ENCODE results near the gene HLA-DQA2.
A peak's percentile ranks its signal among the peaks of the same experiment; 100 is the strongest.
"Not testable (repeated sequence)": the region's sequence is repeated elsewhere in the genome, so short reads cannot be mapped to it uniquely, and the experiment has no call there.

HLA-DQA2 gene

GRCh38 chr6:32741031-32741960, at the start of gene HLA-DQA2:
TSS of gene HLA-DQA2 (plus strand) at chr6:32741391. CDS start at chr6:32741444, 53 bp downstream.
- no peak for DNase-seq (ENCODE audit: low read depth)

- DNase-seq (ENCODE audit: low read depth) = no peak
Observed at GRCh38 chr6:32692019-32692418, 49.2 kb upstream of the HLA-DQA2 start.

- no peak for DNase-seq (ENCODE audit: low read depth)
Observed at GRCh38 chr6:32697031-32697430, 44.2 kb upstream of the HLA-DQA2 start.

- peak; percentile 19 for DNase-seq (ENCODE audit: low read depth)
Observed at GRCh38 chr6:32700391-32701040, 40.7 kb upstream of the HLA-DQA2 start.

- DNase-seq (ENCODE audit: low read depth) = no peak
Observed at GRCh38 chr6:32703347-32703746, 37.8 kb upstream of the HLA-DQA2 start.

- not testable (repeated sequence) for DNase-seq (ENCODE audit: low read depth)
Observed at GRCh38 chr6:32705164-32705563, 36.0 kb upstream of the HLA-DQA2 start.

- DNase-seq (ENCODE audit: low read depth) = no peak
Observed at GRCh38 chr6:32709625-32710024, 31.6 kb upstream of the HLA-DQA2 start.

- DNase-seq (ENCODE audit: low read depth) = no peak
Observed at GRCh38 chr6:32713241-32713640, 27.9 kb upstream of the HLA-DQA2 start.

- DNase-seq (ENCODE audit: low read depth) = no peak
Observed at GRCh38 chr6:32716396-32716795, 24.8 kb upstream of the HLA-DQA2 start.

GRCh38 chr6:32718879-32719278, 22.3 kb upstream of the HLA-DQA2 start:
- no peak for DNase-seq (ENCODE audit: low read depth)

GRCh38 chr6:32738126-32738525, 3.1 kb upstream of the HLA-DQA2 start:
- DNase-seq (ENCODE audit: low read depth) = no peak

GRCh38 chr6:32742374-32742773, 1.2 kb downstream of the HLA-DQA2 start:
- no peak for DNase-seq (ENCODE audit: low read depth)

- no peak for DNase-seq (ENCODE audit: low read depth)
Observed at GRCh38 chr6:32744776-32745175, 3.6 kb downstream of the HLA-DQA2 start.

- DNase-seq (ENCODE audit: low read depth) = not testable (repeated sequence)
Observed at GRCh38 chr6:32745649-32746048, 4.5 kb downstream of the HLA-DQA2 start.

- DNase-seq (ENCODE audit: low read depth) = no peak
Observed at GRCh38 chr6:32752580-32752979, 11.4 kb downstream of the HLA-DQA2 start.

- no peak for DNase-seq (ENCODE audit: low read depth)
Observed at GRCh38 chr6:32759669-32760068, 18.5 kb downstream of the HLA-DQA2 start.

- no peak for DNase-seq (ENCODE audit: low read depth)
Observed at GRCh38 chr6:32761072-32761471, 19.9 kb downstream of the HLA-DQA2 start.

GRCh38 chr6:32761548-32761947, 20.4 kb downstream of the HLA-DQA2 start:
- DNase-seq (ENCODE audit: low read depth) = no peak

- no peak for DNase-seq (ENCODE audit: low read depth)
Observed at GRCh38 chr6:32763421-32763820, 22.2 kb downstream of the HLA-DQA2 start, which contains the start of gene HLA-DQB2. TSS of gene HLA-DQB2 (minus strand) at chr6:32763532. CDS start at chr6:32763470, 62 bp downstream.

- no peak for DNase-seq (ENCODE audit: low read depth)
Observed at GRCh38 chr6:32764048-32764447, 22.9 kb downstream of the HLA-DQA2 start.

GRCh38 chr6:32772656-32773055, 31.5 kb downstream of the HLA-DQA2 start:
- no peak for DNase-seq (ENCODE audit: low read depth)

GRCh38 chr6:32774426-32774825, 33.2 kb downstream of the HLA-DQA2 start:
- DNase-seq (ENCODE audit: low read depth) = no peak

- no peak for DNase-seq (ENCODE audit: low read depth)
Observed at GRCh38 chr6:32775071-32775470, 33.9 kb downstream of the HLA-DQA2 start.

Measured in non-pigmented ciliary epithelial cell (primary cell).